K562 (cell line): Measurements from ENCODE around the gene MARCHF9. TPM values are rescaled to one million over a fixed set of nuclear protein-coding genes. Genes with fewer than 3 reads are reported as not detected.
A peak's percentile ranks its signal among the peaks of the same experiment; 100 is the strongest.

Experiments
- ATAC-seq: fragments of 200-7000 bp; cut with Tn5 transposase; 3 replicates; pipeline ENCODE4 v1.9.1; 2020; ENCODE audit warnings: moderate library complexity
- BruUV-seq: library from RNA; stranded (reverse); fragments of 400-500 nt; replicated peaks from 2 replicates; lab custom pipeline; 2021; lab: Mats Ljungman, UMichigan
- CTCF ChIA-PET: fragments of 300-600 bp; formaldehyde crosslinking; extraction: SDS; loops from one replicate; lab custom pipeline; 2021; ENCODE audit warnings: low intra/inter-chr PET ratio; lab: Yijun Ruan, JAX
- POLR2A ChIA-PET: fragments of 300-600, 350-650 bp; sonication (Branson Sonifier 250); formaldehyde crosslinking; extraction: SDS; loops from one replicate; lab custom pipeline; 2021; ENCODE audit warnings: antibody characterized with exemption, inconsistent platforms; lab: Yijun Ruan, JAX
- DNase-seq, 4 experiments: peaks; one replicate each; pipeline versions ENCODE4 v3.0.0 to v3.0.0-alpha.2; 2011 to 2018; ENCODE audit warnings: low spot score in 3 of 4, mixed read lengths in 3 of 4; ENCODE audit errors: extremely low read depth in 1 of 4
- FAIRE-seq: peaks from 2 replicates; lab custom pipeline; 2011; peaks lifted over from hg19 to GRCh38; lab: Jason Lieb, UNC
- H2AFZ ChIP-seq: 2 replicates; pipeline ENCODE4 v1.6.0; 2011; ENCODE audit warnings: low read depth, low read length, control low read depth, inconsistent platforms
- H3K27ac ChIP-seq: fragments of 200-600 bp; 3 replicates; pipeline ENCODE4 v1.8.0; 2011; ENCODE audit warnings: low read depth, mild to moderate bottlenecking, control low read depth, inconsistent platforms, low read length, moderate library complexity, mixed read lengths; ENCODE audit errors: extremely low read depth
- H3K27me3 ChIP-seq, 2 experiments: fragments of 300-600 bp in 1 of 2; 2 replicates in 1 of 2; 3 replicates in 1 of 2; pipeline versions ENCODE4 v1.6.0 to v1.8.0; 2011; ENCODE audit warnings: inconsistent platforms in 2 of 2, low read length in 2 of 2, mild to moderate bottlenecking in 1 of 2, mixed read lengths in 1 of 2, moderate library complexity in 1 of 2; ENCODE audit not compliant: control insufficient read depth in 2 of 2, insufficient read depth in 2 of 2
- H3K36me3 ChIP-seq: fragments of 300-600 bp; 3 replicates; pipeline ENCODE4 v1.8.0; 2011; ENCODE audit warnings: mild to moderate bottlenecking, low read length, inconsistent platforms; ENCODE audit not compliant: control insufficient read depth, insufficient read depth
- H3K4me1 ChIP-seq, 2 experiments: fragments of 200-600 bp in 1 of 2; replicated peaks in 1 of 2; 2 replicates in 1 of 2; 3 replicates in 1 of 2; pipeline versions ENCODE4 v1.5.1 to v1.8.0; 2011; ENCODE audit warnings: inconsistent platforms in 2 of 2, low read length in 2 of 2, mild to moderate bottlenecking in 1 of 2, mixed read lengths in 1 of 2, moderate library complexity in 1 of 2; ENCODE audit not compliant: control insufficient read depth in 2 of 2, insufficient read depth in 2 of 2
- H3K4me2 ChIP-seq: 2 replicates; pipeline ENCODE4 v1.6.1; 2011; ENCODE audit warnings: low read length, control low read depth, inconsistent platforms, mixed read lengths; ENCODE audit not compliant: insufficient read depth
- H3K4me3 ChIP-seq: fragments of 200-600 bp; sonication (generic), shearing (Covaris generic); 2 replicates; pipeline ENCODE4 v1.5.1; 2016; ENCODE audit warnings: control low read depth, inconsistent platforms
- H3K79me2 ChIP-seq: fragments of 200-600 bp; 3 replicates; pipeline ENCODE4 v1.8.0; 2011; ENCODE audit warnings: low read length, inconsistent platforms; ENCODE audit not compliant: control insufficient read depth, insufficient read depth
- H3K9ac ChIP-seq, 2 experiments: 2 replicates each; pipeline versions ENCODE4 v1.6.0 to v1.6.1; 2011; ENCODE audit warnings: low read depth in 2 of 2, low read length in 2 of 2, control low read depth in 1 of 2, inconsistent platforms in 1 of 2, mild to moderate bottlenecking in 1 of 2, mixed read lengths in 1 of 2; ENCODE audit not compliant: insufficient read depth in 1 of 2
- H3K9me1 ChIP-seq: one replicate; pipeline ENCODE4 v1.6.0; 2011; ENCODE audit warnings: inconsistent platforms, mild to moderate bottlenecking, low read length, moderate library complexity; ENCODE audit not compliant: control insufficient read depth, insufficient read depth
- H3K9me3 ChIP-seq: replicated peaks from 2 replicates; pipeline ENCODE4 v1.5.1; 2011; ENCODE audit warnings: low read depth, low read length, inconsistent platforms; ENCODE audit not compliant: control insufficient read depth, insufficient read depth
- H4K20me1 ChIP-seq: replicated peaks from 2 replicates; pipeline ENCODE4 v1.6.1; 2011; ENCODE audit warnings: low read length, inconsistent platforms, mixed read lengths; ENCODE audit not compliant: control insufficient read depth, insufficient read depth
- ARID4B ChIP-seq: sonication (generic); formaldehyde crosslinking; IDR thresholded peaks from 2 replicates; pipeline ENCODE4 v1.8.0; 2022; ENCODE audit warnings: mild to moderate bottlenecking, missing genetic modification reagents
- CBX1 ChIP-seq: sonication (generic); IDR thresholded peaks from 2 replicates; pipeline ENCODE4 v1.6.1; 2016; ENCODE audit warnings: antibody characterized with exemption, low read depth, mild to moderate bottlenecking
- DMBX1 ChIP-seq: fragments of 250-450 bp; sonication (Bioruptor Pico); IDR thresholded peaks from 2 replicates; pipeline ENCODE4 v1.8.0; 2022; ENCODE audit warnings: inconsistent platforms, mild to moderate bottlenecking, moderate library complexity, borderline replicate concordance
- HDAC1 ChIP-seq, 2 experiments: fragments of 450-650 bp; IDR thresholded peaks; 2 replicates each; pipeline ENCODE4 v1.6.1; 2016 to 2017; ENCODE audit warnings: inconsistent platforms in 1 of 2, mild to moderate bottlenecking in 1 of 2, moderate library complexity in 1 of 2
- PHB2 ChIP-seq: fragments of 450-650 bp; IDR thresholded peaks from 2 replicates; pipeline ENCODE4 v1.6.1; 2017; ENCODE audit warnings: low read depth
- PRMT5 ChIP-seq: sonication (generic); formaldehyde crosslinking; IDR thresholded peaks from 2 replicates; pipeline ENCODE4 v1.5.0; 2020; ENCODE audit warnings: missing genetic modification reagents
- PTBP1 ChIP-seq: fragments of 200-400 bp; formaldehyde crosslinking; IDR thresholded peaks from 2 replicates; pipeline ENCODE4 v1.6.1; 2017; ENCODE audit warnings: low read depth, low read length
- SMAD4 ChIP-seq: fragments of 250-450 bp; sonication (Bioruptor Pico); conservative IDR thresholded peaks from 2 replicates; pipeline ENCODE4 v1.8.0; 2021; ENCODE audit warnings: inconsistent platforms, mild to moderate bottlenecking, moderate library complexity
- ZNF764 ChIP-seq: fragments of 250-450 bp; sonication (Bioruptor Pico); IDR thresholded peaks from 2 replicates; pipeline ENCODE4 v1.4.0; 2020; ENCODE audit warnings: low read depth, mild to moderate bottlenecking, moderate library complexity
- WGBS: fragments of 100-300 bp; shearing (Covaris generic); methylation state at CpG from one replicate; pipeline ENCODE4 v1.1.6; 2016; ENCODE audit warnings: low coverage, mixed read lengths; ENCODE audit not compliant: insufficient coverage; ENCODE audit errors: missing lambda C conversion rate; 5-methylcytosine and 5-hydroxymethylcytosine counted together
- in situ Hi-C: fragments of 300-500 bp; cut with MboI; formaldehyde crosslinking; loops from 4 replicates; pipeline ENCODE4 v1.15.0; 2018; ENCODE audit warnings: inconsistent platforms, mixed read lengths
- intact Hi-C: fragments of 100-400 bp; cut with micrococcal nuclease; formaldehyde crosslinking; loops from 2 replicates; pipeline ENCODE4 v1.14.2; 2022
- polyA plus RNA-seq, 8 experiments: library from polyadenylated mRNA; depleted of rRNA in 4 of 8; stranded (reverse) in 5 of 8; unstranded in 3 of 8; fragments of >200 nt; fragmentation: Nextera tagmentation in 2 of 8; fragmentation: Illumina TruSeq in 1 of 8; extraction: Ambion mirVana in 2 of 8; extraction: Trizol in 1 of 8; gene quantifications; 2 replicates each; pipeline versions ENCODE4 v1.2.1 to v1.2.3, GENCODE V29; 2011 to 2014; ENCODE audit warnings: inconsistent platforms in 1 of 8, missing spikeins in 1 of 8
- total RNA-seq, 7 experiments: library from RNA; depleted of rRNA in 6 of 7; stranded (reverse); fragments of >200 nt in 6 of 7; fragmentation: Illumina TruSeq in 2 of 7; extraction: Trizol in 2 of 7; gene quantifications; 2 replicates each; pipeline versions ENCODE4 v1.2.1 to v1.2.3, GENCODE V29; 2011 to 2021; ENCODE audit warnings: low replicate concordance in 1 of 7
- TF ChIP-seq, protein P1 (sequence below): fragments of 450-650 bp; IDR thresholded peaks from 2 replicates; pipeline ENCODE4 v1.6.1; 2016
- TF ChIP-seq, protein P2 (sequence below): fragments of 450-650 bp; IDR thresholded peaks from 2 replicates; pipeline ENCODE4 v1.6.1; 2016; ENCODE audit warnings: borderline replicate concordance
- TF ChIP-seq, protein P3 (sequence below), 2 experiments: fragments of 450-650 bp in 1 of 2; sonication (generic) in 1 of 2; formaldehyde crosslinking; conservative IDR thresholded peaks; 2 replicates each; pipeline versions ENCODE4 v1.4.0 to v1.8.1; 2020 to 2022; ENCODE audit warnings: mild to moderate bottlenecking in 1 of 2, missing genetic modification reagents in 1 of 2

Gene MARCHF9
- total and polyA plus RNA-seq, 9 of the 15 experiments (the other 6 are each of a cell fraction or from before 2014, with no cell fraction given), result 0.80 to 12.4 (median 6.2) TPM

- Histone ChIP-seq H3K9me1 (no peaks in the 10 kb centered on the region), H3K4me3 (peak within 1 kb of the TSS; percentile 59), H3K27me3 (peaks cover 0 to 3% of the 10 kb centered on the region in 2 experiments; a peak in 2 of 5 replicates), H3K9me3 (no peaks in the 10 kb centered on the region), H3K9ac (peak within 1 kb of the TSS; percentile 88 to 95), H3K27ac (peak within 1 kb of the TSS; percentile 84), H2AFZ (peak within 1 kb of the TSS; percentile 90), H3K4me1 (peaks cover 7 to 12% of the 10 kb centered on the region in 2 experiments; a peak in 3 of 5 replicates), H4K20me1 (no peaks in the 10 kb centered on the region), H3K36me3 (peaks cover 40% of the 10 kb centered on the region), H3K4me2 (peak within 1 kb of the TSS; percentile 88), H3K79me2 (peaks cover 19% of the 10 kb centered on the region)
- intact Hi-C loops, result no loop called here
- BruUV-seq, result no TSS peak
- FAIRE-seq, result peak; percentile 99
- ChIA-PET CTCF (no interaction called here), POLR2A (interaction anchor here (0.6 to 2.5 kb wide), 17 partner anchors 9 to 230 kb away, joined by 3 to 15 read pairs (median 3); partner anchors contain the start of genes CYP27B1, DDIT3, EEF1AKMT3 and METTL1)
- peak; percentile 78 to 98 (median 88) for DNase-seq
- ATAC-seq, result peak; percentile 93
- WGBS, result 1% methylated on average over 29 of the region's 29 CpGs
- in situ Hi-C loops, result loop anchor here (10.0 kb wide), 1 partner anchor 430 kb away; no protein-coding TSS in a partner anchor
- TF ChIP-seq ZNF764 (CRISPR knock-in tag), result no peak
- TF ChIP-seq, protein P1, sequence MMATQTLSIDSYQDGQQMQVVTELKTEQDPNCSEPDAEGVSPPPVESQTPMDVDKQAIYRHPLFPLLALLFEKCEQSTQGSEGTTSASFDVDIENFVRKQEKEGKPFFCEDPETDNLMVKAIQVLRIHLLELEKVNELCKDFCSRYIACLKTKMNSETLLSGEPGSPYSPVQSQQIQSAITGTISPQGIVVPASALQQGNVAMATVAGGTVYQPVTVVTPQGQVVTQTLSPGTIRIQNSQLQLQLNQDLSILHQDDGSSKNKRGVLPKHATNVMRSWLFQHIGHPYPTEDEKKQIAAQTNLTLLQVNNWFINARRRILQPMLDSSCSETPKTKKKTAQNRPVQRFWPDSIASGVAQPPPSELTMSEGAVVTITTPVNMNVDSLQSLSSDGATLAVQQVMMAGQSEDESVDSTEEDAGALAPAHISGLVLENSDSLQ, result peak; percentile 99
- no peak for TF ChIP-seq DMBX1 (CRISPR knock-in tag)
- TF ChIP-seq, protein P2, sequence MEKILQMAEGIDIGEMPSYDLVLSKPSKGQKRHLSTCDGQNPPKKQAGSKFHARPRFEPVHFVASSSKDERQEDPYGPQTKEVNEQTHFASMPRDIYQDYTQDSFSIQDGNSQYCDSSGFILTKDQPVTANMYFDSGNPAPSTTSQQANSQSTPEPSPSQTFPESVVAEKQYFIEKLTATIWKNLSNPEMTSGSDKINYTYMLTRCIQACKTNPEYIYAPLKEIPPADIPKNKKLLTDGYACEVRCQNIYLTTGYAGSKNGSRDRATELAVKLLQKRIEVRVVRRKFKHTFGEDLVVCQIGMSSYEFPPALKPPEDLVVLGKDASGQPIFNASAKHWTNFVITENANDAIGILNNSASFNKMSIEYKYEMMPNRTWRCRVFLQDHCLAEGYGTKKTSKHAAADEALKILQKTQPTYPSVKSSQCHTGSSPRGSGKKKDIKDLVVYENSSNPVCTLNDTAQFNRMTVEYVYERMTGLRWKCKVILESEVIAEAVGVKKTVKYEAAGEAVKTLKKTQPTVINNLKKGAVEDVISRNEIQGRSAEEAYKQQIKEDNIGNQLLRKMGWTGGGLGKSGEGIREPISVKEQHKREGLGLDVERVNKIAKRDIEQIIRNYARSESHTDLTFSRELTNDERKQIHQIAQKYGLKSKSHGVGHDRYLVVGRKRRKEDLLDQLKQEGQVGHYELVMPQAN, result peak; percentile 71; the same call in 1 of the 2 replicates
- TF ChIP-seq, protein P3, sequence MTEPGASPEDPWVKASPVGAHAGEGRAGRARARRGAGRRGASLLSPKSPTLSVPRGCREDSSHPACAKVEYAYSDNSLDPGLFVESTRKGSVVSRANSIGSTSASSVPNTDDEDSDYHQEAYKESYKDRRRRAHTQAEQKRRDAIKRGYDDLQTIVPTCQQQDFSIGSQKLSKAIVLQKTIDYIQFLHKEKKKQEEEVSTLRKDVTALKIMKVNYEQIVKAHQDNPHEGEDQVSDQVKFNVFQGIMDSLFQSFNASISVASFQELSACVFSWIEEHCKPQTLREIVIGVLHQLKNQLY (CRISPR knock-in tag; conservative IDR thresholded peaks at IDR 0.05), result peak in 1 of 2 experiments; percentile 20; a peak in 1 of 4 replicates
- peak; percentile 9; the same call in 1 of the 2 replicates for TF ChIP-seq SMAD4 (CRISPR knock-in tag)
- TF ChIP-seq HDAC1 (IDR thresholded peaks at IDR 0.05), result peak in 1 of 2 experiments; percentile 23; a peak in 1 of 4 replicates
- TF ChIP-seq PTBP1, result 0 out of 2 replicates have a peak, but pooled peaks have one; percentile 5
- no peak for TF ChIP-seq PRMT5
- 0 out of 2 replicates have a peak, but pooled peaks have one; percentile 44 for TF ChIP-seq CBX1
- TF ChIP-seq ARID4B, result peak; percentile 49; the same call in 1 of the 2 replicates
- no peak for TF ChIP-seq PHB2
Measured at GRCh38 chr12:57744777-57745484, 10.0 kb upstream of the MARCHF9 start, which contains the start of gene TSPAN31. Gene TSPAN31, plus strand, starts transcription at chr12:57745039. Its CDS starts 116 bp downstream, at chr12:57745155.
